NCI-H1930 (cell line): ENCODE measurements around the gene ADGRL3.
"Not testable (repeated sequence)": the region's sequence is repeated elsewhere in the genome, so short reads cannot be mapped to it uniquely, and the experiment has no call there.

Source experiments
- DNase-seq, 2 experiments: peaks; one replicate each; lab custom pipeline; 2025; lab: John Stamatoyannopoulos, UW

Gene ADGRL3

GRCh38 chr4:61753739-61754138 lies 553.6 kb downstream of the ADGRL3 start:
- DNase-seq: no peak

GRCh38 chr4:61756937-61757336 lies 556.8 kb downstream of the ADGRL3 start:
- not testable (repeated sequence) for DNase-seq

- DNase-seq: not testable (repeated sequence)
Observed at GRCh38 chr4:61757983-61758382, 557.9 kb downstream of the ADGRL3 start.

GRCh38 chr4:61758596-61758995 lies 558.5 kb downstream of the ADGRL3 start:
- DNase-seq: not testable (repeated sequence)

- DNase-seq: not testable (repeated sequence)
Observed at GRCh38 chr4:61759245-61759644, 559.1 kb downstream of the ADGRL3 start.

- not testable (repeated sequence) for DNase-seq
Observed at GRCh38 chr4:61759885-61760284, 559.8 kb downstream of the ADGRL3 start.

GRCh38 chr4:61760820-61761219 lies 560.7 kb downstream of the ADGRL3 start:
- DNase-seq: no peak

- no peak for DNase-seq
Observed at GRCh38 chr4:61762722-61763627, 562.8 kb downstream of the ADGRL3 start.

GRCh38 chr4:61763682-61764081 lies 563.6 kb downstream of the ADGRL3 start:
- DNase-seq: no peak

GRCh38 chr4:61764090-61764489 lies 564.0 kb downstream of the ADGRL3 start:
- not testable (repeated sequence) for DNase-seq

GRCh38 chr4:61769444-61770167 lies 569.5 kb downstream of the ADGRL3 start:
- DNase-seq: not testable (repeated sequence)

GRCh38 chr4:61770456-61770855 lies 570.3 kb downstream of the ADGRL3 start:
- no peak for DNase-seq

GRCh38 chr4:61771056-61771455 lies 570.9 kb downstream of the ADGRL3 start:
- no peak for DNase-seq

GRCh38 chr4:61772126-61772525 lies 572.0 kb downstream of the ADGRL3 start:
- DNase-seq: no peak

GRCh38 chr4:61773655-61774245 lies 573.6 kb downstream of the ADGRL3 start:
- no peak for DNase-seq

GRCh38 chr4:61782133-61782532 lies 582.0 kb downstream of the ADGRL3 start:
- DNase-seq: no peak

- DNase-seq: no peak
Observed at GRCh38 chr4:61783050-61783449, 582.9 kb downstream of the ADGRL3 start.

- DNase-seq: no peak
Observed at GRCh38 chr4:61785761-61786160, 585.6 kb downstream of the ADGRL3 start.

GRCh38 chr4:61786211-61786610 lies 586.1 kb downstream of the ADGRL3 start:
- no peak for DNase-seq

- DNase-seq: no peak
Observed at GRCh38 chr4:61795998-61796397, 595.9 kb downstream of the ADGRL3 start.

- DNase-seq: no peak
Observed at GRCh38 chr4:61799794-61800193, 599.7 kb downstream of the ADGRL3 start.

- DNase-seq: no peak
Observed at GRCh38 chr4:61805227-61805626, 605.1 kb downstream of the ADGRL3 start.

- no peak for DNase-seq
Observed at GRCh38 chr4:61805979-61806378, 605.9 kb downstream of the ADGRL3 start.
